K562 (cell line): ENCODE results near the gene C19orf67. TPM values are rescaled to one million over a fixed set of nuclear protein-coding genes. Genes with fewer than 3 reads are reported as not detected.

Experiments used
- CREB1 ChIP-seq, 2 experiments: sonication (generic) in 1 of 2; formaldehyde crosslinking in 1 of 2; IDR thresholded peaks; 2 replicates each; pipeline versions ENCODE4 v1.6.1 to v1.8.0; 2012 to 2022; ENCODE audit warnings: inconsistent platforms in 1 of 2, mild to moderate bottlenecking in 1 of 2, missing genetic modification reagents in 1 of 2, moderate library complexity in 1 of 2
- CXXC5 ChIP-seq: fragments of 250-450 bp; sonication (Bioruptor Pico); IDR thresholded peaks from 2 replicates; pipeline ENCODE4 v1.8.0; 2022; ENCODE audit warnings: inconsistent platforms, mild to moderate bottlenecking, moderate library complexity
- ETV1 ChIP-seq: fragments of 450-650 bp; conservative IDR thresholded peaks from 2 replicates; pipeline ENCODE4 v1.6.1; 2016; ENCODE audit warnings: missing genetic modification characterization, control low read depth, low read depth, missing compliant biosample characterization
- HNRNPLL ChIP-seq: fragments of 200-400 bp; formaldehyde crosslinking; IDR thresholded peaks from 2 replicates; pipeline ENCODE4 v1.6.1; 2017; ENCODE audit warnings: low read length, low read depth, mild to moderate bottlenecking; ENCODE audit not compliant: poor library complexity, severe bottlenecking
- KDM2B ChIP-seq: fragments of 250-450 bp; sonication (Bioruptor Pico); IDR thresholded peaks from 2 replicates; pipeline ENCODE4 v1.8.0; 2021; ENCODE audit warnings: mild to moderate bottlenecking, moderate library complexity
- KDM5B ChIP-seq: fragments of 200-600 bp; sonication (generic); IDR thresholded peaks from 2 replicates; pipeline ENCODE4 v1.6.1; 2012; ENCODE audit warnings: low read depth, mild to moderate bottlenecking, moderate library complexity, low read length, control low read depth, inconsistent platforms; ENCODE audit not compliant: insufficient replicate concordance
- POU5F1 ChIP-seq: fragments of 150-350 bp; IDR thresholded peaks from 2 replicates; pipeline ENCODE4 v1.6.1; 2014; ENCODE audit warnings: borderline replicate concordance, low read length, low read depth, mild to moderate bottlenecking; ENCODE audit not compliant: partially characterized antibody
- RBM34 ChIP-seq: fragments of 200-400 bp; formaldehyde crosslinking; IDR thresholded peaks from 2 replicates; pipeline ENCODE4 v1.6.1; 2018; ENCODE audit warnings: low read length, borderline replicate concordance; ENCODE audit not compliant: insufficient read depth
- TAF1 ChIP-seq: IDR thresholded peaks from 2 replicates; pipeline ENCODE4 v1.6.1; 2011; ENCODE audit warnings: mild to moderate bottlenecking, low read length, moderate library complexity; ENCODE audit not compliant: insufficient read depth, control insufficient read depth, severe bottlenecking; ENCODE audit errors: extremely low read depth
- TOE1 ChIP-seq, 2 experiments: fragments of 450-650 bp in 1 of 2; sonication (generic) in 1 of 2; formaldehyde crosslinking in 1 of 2; IDR thresholded peaks; 2 replicates each; pipeline versions ENCODE4 v1.7.1 to v1.8.0; 2016 to 2022; ENCODE audit warnings: borderline replicate concordance in 2 of 2, mild to moderate bottlenecking in 2 of 2, antibody characterized with exemption in 1 of 2, inconsistent platforms in 1 of 2, low read depth in 1 of 2, missing genetic modification reagents in 1 of 2, moderate library complexity in 1 of 2
- ZNF232 ChIP-seq: sonication (generic); formaldehyde crosslinking; IDR thresholded peaks from 2 replicates; pipeline ENCODE4 v1.8.0; 2022; ENCODE audit warnings: mild to moderate bottlenecking, missing genetic modification reagents
- polyA plus RNA-seq, 8 experiments: library from polyadenylated mRNA; depleted of rRNA in 4 of 8; stranded (reverse) in 5 of 8; unstranded in 3 of 8; fragments of >200 nt; fragmentation: Nextera tagmentation in 2 of 8; fragmentation: Illumina TruSeq in 1 of 8; extraction: Ambion mirVana in 2 of 8; extraction: Trizol in 1 of 8; gene quantifications; 2 replicates each; pipeline versions ENCODE4 v1.2.1 to v1.2.3, GENCODE V29; 2011 to 2014; ENCODE audit warnings: inconsistent platforms in 1 of 8, missing spikeins in 1 of 8
- total RNA-seq, 7 experiments: library from RNA; depleted of rRNA in 6 of 7; stranded (reverse); fragments of >200 nt in 6 of 7; fragmentation: Illumina TruSeq in 2 of 7; extraction: Trizol in 2 of 7; gene quantifications; 2 replicates each; pipeline versions ENCODE4 v1.2.1 to v1.2.3, GENCODE V29; 2011 to 2021; ENCODE audit warnings: low replicate concordance in 1 of 7
- TF ChIP-seq, protein P1 (sequence below), 2 experiments: fragments of 450-650 bp in 1 of 2; sonication (generic) in 1 of 2; formaldehyde crosslinking; conservative IDR thresholded peaks; 2 replicates each; pipeline versions ENCODE4 v1.4.0 to v1.8.1; 2020 to 2022; ENCODE audit warnings: mild to moderate bottlenecking in 1 of 2, missing genetic modification reagents in 1 of 2
- TF ChIP-seq, protein P2 (sequence below): sonication (generic); formaldehyde crosslinking; IDR thresholded peaks from 2 replicates; pipeline ENCODE4 v1.4.0; 2020; ENCODE audit warnings: mild to moderate bottlenecking, missing genetic modification reagents
- TF ChIP-seq, protein P3 (sequence below): sonication (generic); formaldehyde crosslinking; IDR thresholded peaks from 2 replicates; pipeline ENCODE4 v1.8.0; 2022; ENCODE audit warnings: mild to moderate bottlenecking, low read depth, missing genetic modification reagents
- TF ChIP-seq, protein P4 (sequence below), 2 experiments: fragments of 250-450 bp in 1 of 2; fragments of 450-650 bp in 1 of 2; sonication (Bioruptor Pico) in 1 of 2; IDR thresholded peaks; 2 replicates each; pipeline versions ENCODE4 v1.6.1 to v1.8.0; 2016 to 2021; ENCODE audit warnings: mild to moderate bottlenecking in 2 of 2, moderate library complexity in 2 of 2, missing compliant biosample characterization in 1 of 2, missing genetic modification characterization in 1 of 2
- TF ChIP-seq, protein P5 (sequence below), 2 experiments: fragments of 450-650 bp; conservative IDR thresholded peaks; 2 replicates each; pipeline ENCODE4 v1.6.1; 2017; ENCODE audit warnings: mild to moderate bottlenecking in 2 of 2, moderate library complexity in 2 of 2

C19orf67 gene
- total and polyA plus RNA-seq, 9 of the 15 experiments (the other 6 are each of a cell fraction or from before 2014, with no cell fraction given), result 0.29 to 1.8 (median 0.51) TPM; not detected in 3

DNA sequence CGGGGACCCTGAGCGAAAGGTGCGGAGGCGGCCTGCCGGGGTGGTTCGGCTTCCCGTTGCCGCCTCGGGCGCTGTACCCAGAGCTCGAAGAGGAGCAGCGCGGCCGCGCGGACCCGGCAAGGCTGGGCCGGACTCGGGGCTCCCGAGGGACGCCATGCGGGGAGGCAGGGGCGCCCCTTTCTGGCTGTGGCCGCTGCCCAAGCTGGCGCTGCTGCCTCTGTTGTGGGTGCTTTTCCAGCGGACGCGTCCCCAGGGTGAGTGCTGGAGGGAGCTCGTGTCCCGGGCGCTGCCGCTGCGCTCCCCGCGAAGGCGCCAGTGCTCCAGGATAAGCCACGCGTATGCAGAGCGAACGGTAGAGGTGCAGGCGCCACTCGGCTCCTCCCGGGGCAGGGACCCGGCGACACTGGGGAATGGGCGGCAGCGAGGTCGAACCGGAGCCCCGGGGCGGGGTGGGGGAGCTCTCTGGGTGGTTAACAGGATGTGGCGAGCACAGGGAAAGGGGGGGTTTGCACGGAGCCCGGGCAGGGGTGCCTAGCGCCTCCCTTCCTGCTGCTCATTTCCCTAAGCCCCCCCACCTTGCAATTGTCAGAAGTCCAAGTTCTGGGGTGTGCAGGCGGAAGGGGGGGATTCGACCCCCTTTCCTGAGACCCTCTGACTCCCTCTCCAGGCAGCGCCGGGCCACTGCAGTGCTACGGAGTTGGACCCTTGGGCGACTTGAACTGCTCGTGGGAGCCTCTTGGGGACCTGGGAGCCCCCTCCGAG, 53.7 kb downstream of the C19orf67 start, which contains the start of gene IL27RA (continued):
- TF ChIP-seq TOE1 (IDR thresholded peaks at IDR 0.05; ENCODE audit: borderline replicate concordance) (peak; percentile 12; the same call in 1 of the 2 replicates), TOE1 (CRISPR knock-in tag; IDR thresholded peaks at IDR 0.05; ENCODE audit: borderline replicate concordance, low read depth) (no peak), KDM2B (peak; percentile 36; the same call in 1 of the 2 replicates), TAF1 (peak; percentile 56), KDM5B (peak; percentile 64), HNRNPLL (peak; percentile 42), ETV1 (peak; percentile 77), RBM34 (peak; percentile 77; the same call in 1 of the 2 replicates), POU5F1 (no peak), ZNF232 (CRISPR knock-in tag) (0 out of 2 replicates have a peak, but pooled peaks have one; percentile 40), CXXC5 (peak; percentile 64), CREB1 (IDR thresholded peaks at IDR 0.05) (no peak), CREB1 (CRISPR knock-in tag; IDR thresholded peaks at IDR 0.05) (0 out of 2 replicates have a peak, but pooled peaks have one; percentile 41)
- TF ChIP-seq, protein P1, sequence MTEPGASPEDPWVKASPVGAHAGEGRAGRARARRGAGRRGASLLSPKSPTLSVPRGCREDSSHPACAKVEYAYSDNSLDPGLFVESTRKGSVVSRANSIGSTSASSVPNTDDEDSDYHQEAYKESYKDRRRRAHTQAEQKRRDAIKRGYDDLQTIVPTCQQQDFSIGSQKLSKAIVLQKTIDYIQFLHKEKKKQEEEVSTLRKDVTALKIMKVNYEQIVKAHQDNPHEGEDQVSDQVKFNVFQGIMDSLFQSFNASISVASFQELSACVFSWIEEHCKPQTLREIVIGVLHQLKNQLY (CRISPR knock-in tag; conservative IDR thresholded peaks at IDR 0.05), result no peak
- TF ChIP-seq, protein P2, sequence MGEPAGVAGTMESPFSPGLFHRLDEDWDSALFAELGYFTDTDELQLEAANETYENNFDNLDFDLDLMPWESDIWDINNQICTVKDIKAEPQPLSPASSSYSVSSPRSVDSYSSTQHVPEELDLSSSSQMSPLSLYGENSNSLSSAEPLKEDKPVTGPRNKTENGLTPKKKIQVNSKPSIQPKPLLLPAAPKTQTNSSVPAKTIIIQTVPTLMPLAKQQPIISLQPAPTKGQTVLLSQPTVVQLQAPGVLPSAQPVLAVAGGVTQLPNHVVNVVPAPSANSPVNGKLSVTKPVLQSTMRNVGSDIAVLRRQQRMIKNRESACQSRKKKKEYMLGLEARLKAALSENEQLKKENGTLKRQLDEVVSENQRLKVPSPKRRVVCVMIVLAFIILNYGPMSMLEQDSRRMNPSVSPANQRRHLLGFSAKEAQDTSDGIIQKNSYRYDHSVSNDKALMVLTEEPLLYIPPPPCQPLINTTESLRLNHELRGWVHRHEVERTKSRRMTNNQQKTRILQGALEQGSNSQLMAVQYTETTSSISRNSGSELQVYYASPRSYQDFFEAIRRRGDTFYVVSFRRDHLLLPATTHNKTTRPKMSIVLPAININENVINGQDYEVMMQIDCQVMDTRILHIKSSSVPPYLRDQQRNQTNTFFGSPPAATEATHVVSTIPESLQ (CRISPR knock-in tag), result peak; percentile 69; the same call in 1 of the 2 replicates
- TF ChIP-seq, protein P3, sequence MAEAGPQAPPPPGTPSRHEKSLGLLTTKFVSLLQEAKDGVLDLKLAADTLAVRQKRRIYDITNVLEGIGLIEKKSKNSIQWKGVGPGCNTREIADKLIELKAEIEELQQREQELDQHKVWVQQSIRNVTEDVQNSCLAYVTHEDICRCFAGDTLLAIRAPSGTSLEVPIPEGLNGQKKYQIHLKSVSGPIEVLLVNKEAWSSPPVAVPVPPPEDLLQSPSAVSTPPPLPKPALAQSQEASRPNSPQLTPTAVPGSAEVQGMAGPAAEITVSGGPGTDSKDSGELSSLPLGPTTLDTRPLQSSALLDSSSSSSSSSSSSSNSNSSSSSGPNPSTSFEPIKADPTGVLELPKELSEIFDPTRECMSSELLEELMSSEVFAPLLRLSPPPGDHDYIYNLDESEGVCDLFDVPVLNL, result no peak
- TF ChIP-seq, protein P4, sequence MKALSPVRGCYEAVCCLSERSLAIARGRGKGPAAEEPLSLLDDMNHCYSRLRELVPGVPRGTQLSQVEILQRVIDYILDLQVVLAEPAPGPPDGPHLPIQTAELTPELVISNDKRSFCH (CRISPR knock-in tag; IDR thresholded peaks at IDR 0.05), result no peak
- TF ChIP-seq, protein P4 (tag; IDR thresholded peaks at IDR 0.05), result peak; percentile 83; the same call in 1 of the 2 replicates
- TF ChIP-seq, protein P5, sequence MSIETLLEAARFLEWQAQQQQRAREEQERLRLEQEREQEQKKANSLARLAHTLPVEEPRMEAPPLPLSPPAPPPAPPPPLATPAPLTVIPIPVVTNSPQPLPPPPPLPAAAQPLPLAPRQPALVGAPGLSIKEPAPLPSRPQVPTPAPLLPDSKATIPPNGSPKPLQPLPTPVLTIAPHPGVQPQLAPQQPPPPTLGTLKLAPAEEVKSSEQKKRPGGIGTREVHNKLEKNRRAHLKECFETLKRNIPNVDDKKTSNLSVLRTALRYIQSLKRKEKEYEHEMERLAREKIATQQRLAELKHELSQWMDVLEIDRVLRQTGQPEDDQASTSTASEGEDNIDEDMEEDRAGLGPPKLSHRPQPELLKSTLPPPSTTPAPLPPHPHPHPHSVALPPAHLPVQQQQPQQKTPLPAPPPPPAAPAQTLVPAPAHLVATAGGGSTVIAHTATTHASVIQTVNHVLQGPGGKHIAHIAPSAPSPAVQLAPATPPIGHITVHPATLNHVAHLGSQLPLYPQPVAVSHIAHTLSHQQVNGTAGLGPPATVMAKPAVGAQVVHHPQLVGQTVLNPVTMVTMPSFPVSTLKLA (conservative IDR thresholded peaks at IDR 0.05), result peak in 1 of 2 experiments; percentile 57; a peak in 3 of 4 replicates
